Type B pancreatic cell (in vitro differentiated cells): Measurements from ENCODE around the gene FANCC. TPM values are rescaled to one million over a fixed set of nuclear protein-coding genes. Genes with fewer than 3 reads are reported as not detected.

Source experiments
- DNase-seq: peaks from one replicate; pipeline ENCODE4 v3.0.0; 2021; ENCODE audit warnings: mixed read lengths; ENCODE audit not compliant: unreplicated experiment; ENCODE audit errors: extremely low spot score
- H3K27ac Mint-ChIP-seq: 2 replicates; pipeline ENCODE4 v1.8.0; 2021; ENCODE audit warnings: mild to moderate bottlenecking, mixed read lengths
- H3K27me3 Mint-ChIP-seq: 2 replicates; pipeline ENCODE4 v1.8.0; 2021; ENCODE audit warnings: mixed read lengths
- H3K36me3 Mint-ChIP-seq: 2 replicates; pipeline ENCODE4 v1.8.0; 2021; ENCODE audit warnings: mixed read lengths
- H3K4me1 Mint-ChIP-seq: one replicate; pipeline ENCODE4 v1.8.0; 2021; ENCODE audit warnings: mixed read lengths; ENCODE audit not compliant: unreplicated experiment
- H3K4me3 Mint-ChIP-seq: 2 replicates; pipeline ENCODE4 v1.8.0; 2021; ENCODE audit warnings: mild to moderate bottlenecking, mixed read lengths
- H3K9me3 Mint-ChIP-seq: 2 replicates; pipeline ENCODE4 v1.8.0; 2021; ENCODE audit warnings: mixed read lengths
- CTCF ChIP-seq: fragments of 200-600 bp; sonication (generic); conservative IDR thresholded peaks from 2 replicates; pipeline ENCODE4 v1.5.0; 2021; ENCODE audit warnings: antibody characterized with exemption, mild to moderate bottlenecking
- total RNA-seq: library from RNA; stranded (reverse); gene quantifications from 2 replicates; pipeline ENCODE4 v1.2.1, GENCODE V29; 2021; ENCODE audit warnings: low replicate concordance

The FANCC gene
- total RNA-seq, 1 donor from 2014 or later, result 19.2 TPM

- Mint-ChIP-seq H3K36me3 (peaks cover 4% of the 10 kb centered on the region), H3K27ac (peak overlapping the region; percentile 68), H3K9me3 (no peaks in the 10 kb centered on the region), H3K4me1 (peaks cover 56% of the 10 kb centered on the region), H3K27me3 (no peaks in the 10 kb centered on the region), H3K4me3 (peak overlapping the region; percentile 7)
- DNase-seq, result no peak
- TF ChIP-seq CTCF, result no peak
These were observed 184.9 kb downstream of the FANCC start for GRCh38 chr9:95132366-95133324.

- H3K36me3 Mint-ChIP-seq, result no peaks in the 10 kb centered on the region
- peaks cover 60% of the 10 kb centered on the region for H3K4me1 Mint-ChIP-seq
- TF ChIP-seq CTCF, result peak; percentile 92
- peak overlapping the region; percentile 66 for H3K4me3 Mint-ChIP-seq
- H3K27ac Mint-ChIP-seq, result peak overlapping the region; percentile 62
- DNase-seq, result no peak
- no peaks in the 10 kb centered on the region for H3K9me3 Mint-ChIP-seq
- no peaks in the 10 kb centered on the region for H3K27me3 Mint-ChIP-seq
These were observed 186.2 kb downstream of the FANCC start for GRCh38 chr9:95131023-95131943.

- Mint-ChIP-seq H3K4me1 (peaks cover 60% of the 10 kb centered on the region), H3K27me3 (no peaks in the 10 kb centered on the region), H3K4me3 (peak overlapping the region; percentile 17), H3K36me3 (no peaks in the 10 kb centered on the region), H3K9me3 (no peaks in the 10 kb centered on the region), H3K27ac (no peak overlapping the region)
- DNase-seq, result no peak
- TF ChIP-seq CTCF, result no peak
These were observed 187.0 kb downstream of the FANCC start for GRCh38 chr9:95130484-95130883.

GRCh38 chr9:95129476-95130291 is 187.8 kb downstream of the FANCC start:
- Mint-ChIP-seq H3K27ac (peak overlapping the region; percentile 14), H3K27me3 (no peaks in the 10 kb centered on the region), H3K4me3 (peak overlapping the region; percentile 38), H3K36me3 (no peaks in the 10 kb centered on the region), H3K9me3 (no peaks in the 10 kb centered on the region), H3K4me1 (peaks cover 61% of the 10 kb centered on the region)
- TF ChIP-seq CTCF, result no peak
- no peak for DNase-seq

- no peaks in the 10 kb centered on the region for H3K27me3 Mint-ChIP-seq
- H3K4me3 Mint-ChIP-seq, result no peak overlapping the region
- no peaks in the 10 kb centered on the region for H3K9me3 Mint-ChIP-seq
- TF ChIP-seq CTCF, result no peak
- no peak overlapping the region for H3K27ac Mint-ChIP-seq
- H3K4me1 Mint-ChIP-seq, result peaks cover 55% of the 10 kb centered on the region
- no peaks in the 10 kb centered on the region for H3K36me3 Mint-ChIP-seq
- DNase-seq, result no peak
These were observed 189.4 kb downstream of the FANCC start for GRCh38 chr9:95128177-95128524.
